ELF-1 (cell line): ENCODE data around the gene MTURN.

Experiments
- DNase-seq: peaks from one replicate; pipeline ENCODE4 v3.0.0-alpha.2; 2016; ENCODE audit warnings: low read depth, low spot score

MTURN gene

DNA sequence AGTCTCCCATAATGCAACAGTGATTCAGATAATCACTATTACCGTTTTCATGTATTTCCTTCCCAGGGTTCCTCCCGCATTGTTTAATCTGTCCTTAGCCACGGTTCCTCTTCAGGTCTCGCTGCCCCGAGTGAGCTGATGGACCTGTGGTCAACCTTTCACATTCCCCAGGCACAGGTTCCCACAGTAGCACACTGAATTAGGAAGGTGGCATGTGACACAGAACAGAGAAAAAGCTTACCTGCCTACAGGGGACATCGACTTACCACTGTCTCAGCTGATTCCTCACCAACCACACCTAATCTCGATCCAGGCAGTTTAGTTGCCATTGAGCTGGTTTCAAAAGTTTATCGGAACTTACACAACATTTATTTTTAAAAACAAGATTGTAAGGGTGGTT lies 72.2 kb downstream of the MTURN start:
- DNase-seq, result peak; percentile 3

DNA sequence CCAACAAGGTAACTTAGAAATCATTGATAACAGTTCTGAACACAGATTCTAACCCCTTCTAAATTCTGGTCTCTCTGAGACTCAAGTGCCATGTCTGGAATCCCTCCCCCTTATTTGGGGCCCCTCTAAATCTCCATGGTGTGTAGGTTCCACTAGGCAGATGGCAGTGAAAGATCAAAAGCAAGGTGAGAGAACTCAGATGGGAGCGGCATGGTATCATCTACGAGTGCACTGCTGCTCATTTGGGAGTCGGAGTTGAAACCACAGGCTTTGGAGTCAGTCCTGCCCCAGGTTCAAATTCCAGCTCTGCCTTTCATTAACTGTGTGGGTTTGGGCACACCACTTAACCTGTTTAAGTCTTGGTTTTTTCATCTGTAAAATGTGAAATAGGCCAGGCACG lies 72.6 kb downstream of the MTURN start:
- no peak for DNase-seq

DNA sequence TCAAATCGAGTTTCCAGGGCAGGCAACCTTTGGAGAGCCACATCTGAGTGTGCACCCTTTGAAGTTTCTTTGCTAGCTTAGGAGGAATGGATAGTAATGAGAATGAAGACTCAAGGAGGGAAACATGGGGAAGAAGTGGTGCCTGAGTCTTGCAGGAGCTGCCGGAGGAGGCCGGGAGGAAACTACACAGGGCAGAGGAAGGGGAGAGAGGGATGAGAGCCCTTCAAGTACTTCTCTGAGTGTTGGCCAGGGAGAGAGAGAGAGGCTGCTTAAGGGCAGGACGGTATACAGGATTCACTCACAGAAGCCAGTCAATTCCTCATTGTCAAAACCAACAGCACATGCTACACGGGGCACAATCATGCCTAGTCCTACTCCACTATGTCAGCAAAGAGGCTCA lies 75.2 kb downstream of the MTURN start:
- no peak for DNase-seq
